ENCODE data around the gene LEMD2.

LEMD2 gene

DNA sequence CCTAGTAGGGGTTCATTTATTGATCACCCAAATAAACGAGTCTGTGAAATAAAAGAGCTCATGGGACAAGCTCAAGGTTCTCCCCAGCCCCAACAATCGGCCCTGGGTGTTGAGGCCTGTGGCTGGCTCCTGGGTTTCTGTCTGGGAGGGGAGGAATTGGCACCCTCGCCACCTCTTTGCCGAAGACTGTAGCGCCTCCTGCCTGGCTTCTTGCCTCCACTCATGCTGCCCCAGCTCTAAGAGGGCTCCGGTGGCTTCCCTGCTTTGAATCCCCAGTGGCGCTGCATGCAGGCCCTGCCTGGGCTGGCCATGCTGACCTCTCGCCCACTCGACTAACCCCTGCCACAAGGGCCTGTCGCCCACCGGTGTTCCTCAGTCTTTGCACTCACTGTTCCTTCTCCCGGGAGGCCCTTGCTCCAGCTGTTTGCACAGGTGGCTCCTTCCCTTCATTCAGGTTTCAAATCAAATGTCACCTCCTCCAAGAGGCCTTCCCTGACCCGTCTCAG lies 9.5 kb upstream of the LEMD2 start:
- Histone ChIP-seq H3K79me2 (ENCODE audit: insufficient read depth, low read length) (no peaks in the 10 kb centered on the region), H4K20me1 (ENCODE audit: insufficient read depth, low read length, poor library complexity, severe bottlenecking) (no peaks in the 10 kb centered on the region), H3F3A (ENCODE audit: low read depth) (no peaks in the 10 kb centered on the region), H3K9ac (ENCODE audit: low read depth, low read length, poor library complexity, severe bottlenecking) (no peak overlapping the region), H3K36me3 (ENCODE audit: insufficient read depth, low read length) (no peaks in the 10 kb centered on the region), H3K4me3 (ENCODE audit: low read length, poor library complexity, severe bottlenecking) (no peak overlapping the region), H3K4me2 (ENCODE audit: low read depth, low read length, poor library complexity, severe bottlenecking) (no peak overlapping the region), H3K9me3 (ENCODE audit: insufficient read depth, low read depth, low read length) (no peaks in the 10 kb centered on the region), H3K4me1 (ENCODE audit: insufficient read depth, low read length, poor library complexity, severe bottlenecking) (no peaks in the 10 kb centered on the region), H3K27me3 (ENCODE audit: insufficient read depth, low read length, poor library complexity, severe bottlenecking) (no peaks in the 10 kb centered on the region), H3K9me2 (replicated peaks; ENCODE audit: low read depth, low read length) (no peaks in the 10 kb centered on the region), H2AFZ (ENCODE audit: low read length) (no peak overlapping the region)
- TF ChIP-seq, protein P1, sequence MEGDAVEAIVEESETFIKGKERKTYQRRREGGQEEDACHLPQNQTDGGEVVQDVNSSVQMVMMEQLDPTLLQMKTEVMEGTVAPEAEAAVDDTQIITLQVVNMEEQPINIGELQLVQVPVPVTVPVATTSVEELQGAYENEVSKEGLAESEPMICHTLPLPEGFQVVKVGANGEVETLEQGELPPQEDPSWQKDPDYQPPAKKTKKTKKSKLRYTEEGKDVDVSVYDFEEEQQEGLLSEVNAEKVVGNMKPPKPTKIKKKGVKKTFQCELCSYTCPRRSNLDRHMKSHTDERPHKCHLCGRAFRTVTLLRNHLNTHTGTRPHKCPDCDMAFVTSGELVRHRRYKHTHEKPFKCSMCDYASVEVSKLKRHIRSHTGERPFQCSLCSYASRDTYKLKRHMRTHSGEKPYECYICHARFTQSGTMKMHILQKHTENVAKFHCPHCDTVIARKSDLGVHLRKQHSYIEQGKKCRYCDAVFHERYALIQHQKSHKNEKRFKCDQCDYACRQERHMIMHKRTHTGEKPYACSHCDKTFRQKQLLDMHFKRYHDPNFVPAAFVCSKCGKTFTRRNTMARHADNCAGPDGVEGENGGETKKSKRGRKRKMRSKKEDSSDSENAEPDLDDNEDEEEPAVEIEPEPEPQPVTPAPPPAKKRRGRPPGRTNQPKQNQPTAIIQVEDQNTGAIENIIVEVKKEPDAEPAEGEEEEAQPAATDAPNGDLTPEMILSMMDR (conservative IDR thresholded peaks at IDR 0.05; ENCODE audit: low read length), result no peak
- no peak for TF ChIP-seq EZH2phosphoT487 (IDR thresholded peaks at IDR 0.05; ENCODE audit: borderline replicate concordance)

DNA sequence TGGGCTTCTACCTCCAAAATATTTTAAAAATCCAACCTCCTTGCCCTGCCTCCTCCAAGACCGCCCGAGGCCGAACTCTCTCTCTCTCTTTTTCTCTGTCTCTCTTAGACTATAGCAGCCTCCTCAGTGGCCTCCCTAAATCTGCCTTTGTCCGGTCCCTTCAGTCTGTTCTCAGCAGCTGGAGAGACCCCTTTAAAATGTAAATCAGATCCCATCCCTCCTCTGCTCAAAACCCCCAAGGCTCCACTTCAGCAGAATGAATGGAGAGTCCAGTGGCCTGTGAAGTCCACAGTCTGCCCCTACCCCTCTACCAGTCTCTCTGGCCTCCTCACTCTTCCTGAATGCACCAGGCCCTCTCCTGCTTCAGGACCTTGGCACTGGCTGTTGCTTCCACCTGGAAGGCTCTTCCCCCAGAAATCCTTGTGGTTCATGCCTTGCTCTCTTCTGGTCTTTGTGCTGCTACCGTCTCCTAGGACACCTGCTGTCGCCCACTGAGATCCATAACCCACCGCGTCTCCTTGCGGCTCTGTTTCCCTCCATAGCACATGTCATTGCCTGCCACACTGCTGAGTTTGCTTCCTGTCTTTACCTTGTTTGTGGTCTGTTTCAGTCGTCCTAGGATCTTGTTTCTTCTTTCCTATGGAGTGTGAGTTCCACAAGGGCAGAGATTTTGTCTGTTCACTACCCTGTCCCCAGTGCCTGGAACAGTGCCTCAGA lies 8.9 kb upstream of the LEMD2 start:
- no peaks in the 10 kb centered on the region for H3F3A ChIP-seq (ENCODE audit: low read depth)
- H3K4me3 ChIP-seq (ENCODE audit: low read length, poor library complexity, severe bottlenecking), result no peak overlapping the region
- no peak overlapping the region for H3K9ac ChIP-seq (ENCODE audit: low read depth, low read length, poor library complexity, severe bottlenecking)
- H2AFZ ChIP-seq (ENCODE audit: low read length), result no peak overlapping the region
- H3K4me1 ChIP-seq (ENCODE audit: insufficient read depth, low read length, poor library complexity, severe bottlenecking), result no peaks in the 10 kb centered on the region
- TF ChIP-seq, protein P1 (conservative IDR thresholded peaks at IDR 0.05; ENCODE audit: low read length), result no peak
- no peak for TF ChIP-seq EZH2phosphoT487 (IDR thresholded peaks at IDR 0.05; ENCODE audit: borderline replicate concordance)
- no peaks in the 10 kb centered on the region for H4K20me1 ChIP-seq (ENCODE audit: insufficient read depth, low read length, poor library complexity, severe bottlenecking)
- H3K9me2 ChIP-seq (replicated peaks; ENCODE audit: low read depth, low read length), result no peaks in the 10 kb centered on the region
- H3K36me3 ChIP-seq (ENCODE audit: insufficient read depth, low read length), result no peaks in the 10 kb centered on the region
- no peaks in the 10 kb centered on the region for H3K9me3 ChIP-seq (ENCODE audit: insufficient read depth, low read depth, low read length)
- H3K4me2 ChIP-seq (ENCODE audit: low read depth, low read length, poor library complexity, severe bottlenecking), result no peak overlapping the region
- H3K79me2 ChIP-seq (ENCODE audit: insufficient read depth, low read length), result no peaks in the 10 kb centered on the region
- H3K27me3 ChIP-seq (ENCODE audit: insufficient read depth, low read length, poor library complexity, severe bottlenecking), result no peaks in the 10 kb centered on the region

DNA sequence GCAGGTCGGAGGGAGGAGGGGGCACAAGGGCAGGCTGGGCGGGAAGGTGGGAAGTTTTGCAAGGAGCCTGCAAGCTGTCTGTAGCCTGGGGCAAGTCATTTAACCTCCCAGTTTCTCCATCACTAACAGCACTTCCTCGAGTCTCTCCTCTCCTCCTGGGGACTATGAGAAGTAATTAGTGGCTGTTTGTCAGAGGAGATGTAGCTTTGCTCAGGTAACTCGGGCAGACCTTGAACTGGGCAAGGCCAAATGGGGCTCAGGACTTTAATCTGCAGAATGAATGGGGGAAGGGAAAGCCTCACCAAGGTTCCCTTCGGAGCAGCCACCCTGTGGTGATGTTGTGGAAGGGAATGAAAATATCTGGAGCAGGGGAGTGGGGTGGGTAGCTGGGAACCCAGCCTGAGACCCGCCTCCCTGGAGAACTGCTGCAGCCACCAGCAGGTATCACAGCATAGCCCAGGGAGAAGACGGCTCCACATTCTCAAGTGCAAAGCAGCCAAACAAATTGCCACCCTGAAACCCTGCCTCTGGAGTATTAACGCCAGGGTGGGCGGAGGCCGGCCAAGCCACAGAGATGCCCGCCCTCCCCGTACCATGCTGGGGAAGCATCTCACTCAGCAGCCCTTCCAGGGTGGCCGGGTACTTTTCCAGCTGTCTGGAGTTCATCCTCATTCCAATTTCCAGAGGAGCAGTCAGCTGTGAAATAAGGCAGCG lies 6.1 kb upstream of the LEMD2 start:
- Histone ChIP-seq H3K27me3 (ENCODE audit: insufficient read depth, low read length, poor library complexity, severe bottlenecking) (no peaks in the 10 kb centered on the region), H3K79me2 (ENCODE audit: insufficient read depth, low read length) (no peaks in the 10 kb centered on the region), H3K4me1 (ENCODE audit: insufficient read depth, low read length, poor library complexity, severe bottlenecking) (peaks cover 5% of the 10 kb centered on the region), H3F3A (ENCODE audit: low read depth) (no peaks in the 10 kb centered on the region), H3K36me3 (ENCODE audit: insufficient read depth, low read length) (no peaks in the 10 kb centered on the region), H3K9ac (ENCODE audit: low read depth, low read length, poor library complexity, severe bottlenecking) (no peak overlapping the region), H3K9me3 (ENCODE audit: insufficient read depth, low read depth, low read length) (no peaks in the 10 kb centered on the region), H3K9me2 (replicated peaks; ENCODE audit: low read depth, low read length) (no peaks in the 10 kb centered on the region), H4K20me1 (ENCODE audit: insufficient read depth, low read length, poor library complexity, severe bottlenecking) (no peaks in the 10 kb centered on the region), H2AFZ (ENCODE audit: low read length) (no peak overlapping the region), H3K4me2 (ENCODE audit: low read depth, low read length, poor library complexity, severe bottlenecking) (no peak overlapping the region), H3K4me3 (ENCODE audit: low read length, poor library complexity, severe bottlenecking) (no peak overlapping the region)
- TF ChIP-seq, protein P1 (conservative IDR thresholded peaks at IDR 0.05; ENCODE audit: low read length), result no peak
- TF ChIP-seq EZH2phosphoT487 (IDR thresholded peaks at IDR 0.05; ENCODE audit: borderline replicate concordance), result no peak
